ENCODE measurements around the gene MAIP1.
"Not testable (repeated sequence)": the region's sequence is repeated elsewhere in the genome, so short reads cannot be mapped to it uniquely, and the experiment has no call there.

MAIP1 gene

GRCh38 chr2:199955339-199956061 lies at the start of gene MAIP1, which contains the start of gene TYW5:
TSS of gene MAIP1 (plus strand) at chr2:199955582. CDS start at chr2:199955799, 217 bp downstream.
TSS of gene TYW5 (minus strand) at chr2:199955491. CDS start at chr2:199955470, 21 bp downstream.
- DNase-seq = peak; percentile 97

- no peak for DNase-seq
Observed at GRCh38 chr2:199907008-199907714, 48.2 kb upstream of the MAIP1 start.

GRCh38 chr2:199910338-199911051 lies 44.9 kb upstream of the MAIP1 start:
- DNase-seq = no peak

GRCh38 chr2:199911052-199911876 lies 44.1 kb upstream of the MAIP1 start, which contains the start of gene C2orf69:
TSS of gene C2orf69 (plus strand) at chr2:199911293. CDS start at chr2:199911439, 146 bp downstream.
- DNase-seq = peak; percentile 99

- DNase-seq = no peak
Observed at GRCh38 chr2:199911877-199912161, 43.6 kb upstream of the MAIP1 start.

GRCh38 chr2:199912553-199913114 lies 42.7 kb upstream of the MAIP1 start:
- not testable (repeated sequence) for DNase-seq

GRCh38 chr2:199914372-199914958 lies 40.9 kb upstream of the MAIP1 start:
- no peak for DNase-seq

GRCh38 chr2:199916980-199917379 lies 38.4 kb upstream of the MAIP1 start:
- no peak for DNase-seq

GRCh38 chr2:199922856-199923255 lies 32.5 kb upstream of the MAIP1 start:
- no peak for DNase-seq

- no peak for DNase-seq
Observed at GRCh38 chr2:199923924-199924323, 31.5 kb upstream of the MAIP1 start.

GRCh38 chr2:199926806-199927205 lies 28.6 kb upstream of the MAIP1 start:
- DNase-seq = no peak

- DNase-seq = no peak
Observed at GRCh38 chr2:199928226-199928625, 27.2 kb upstream of the MAIP1 start.

GRCh38 chr2:199928626-199929025 lies 26.8 kb upstream of the MAIP1 start:
- no peak for DNase-seq

GRCh38 chr2:199929262-199929661 lies 26.1 kb upstream of the MAIP1 start:
- no peak for DNase-seq

- no peak for DNase-seq
Observed at GRCh38 chr2:199932312-199932855, 23.0 kb upstream of the MAIP1 start.

- DNase-seq = no peak
Observed at GRCh38 chr2:199933466-199933865, 21.9 kb upstream of the MAIP1 start.

- no peak for DNase-seq
Observed at GRCh38 chr2:199936554-199936953, 18.8 kb upstream of the MAIP1 start.

- no peak for DNase-seq
Observed at GRCh38 chr2:199940373-199940772, 15.0 kb upstream of the MAIP1 start.

- DNase-seq = no peak
Observed at GRCh38 chr2:199943373-199943772, 12.0 kb upstream of the MAIP1 start.

- DNase-seq = no peak
Observed at GRCh38 chr2:199946196-199946595, 9.2 kb upstream of the MAIP1 start.

GRCh38 chr2:199946836-199947235 lies 8.5 kb upstream of the MAIP1 start:
- no peak for DNase-seq

- no peak for DNase-seq
Observed at GRCh38 chr2:199950396-199950795, 5.0 kb upstream of the MAIP1 start.
